Measurements from ENCODE around the gene RNF44. TPM values are rescaled to one million over a fixed set of nuclear protein-coding genes. Genes with fewer than 3 reads are reported as not detected.

Gene RNF44
- total RNA-seq, 1 donor from 2014 or later = 103 TPM

- TF ChIP-seq CTCF (IDR thresholded peaks at IDR 0.05; ENCODE audit: unreplicated experiment) = no peak
- Mint-ChIP-seq H3K36me3 (ENCODE audit: low read depth, unreplicated experiment) (peaks cover 28% of the 10 kb centered on the region), H3K4me3 (ENCODE audit: unreplicated experiment) (no peak overlapping the region), H3K27me3 (ENCODE audit: unreplicated experiment) (no peaks in the 10 kb centered on the region), H3K27ac (ENCODE audit: unreplicated experiment) (no peak overlapping the region), H3K9me3 (ENCODE audit: unreplicated experiment) (no peaks in the 10 kb centered on the region), H3K4me1 (ENCODE audit: unreplicated experiment) (no peaks in the 10 kb centered on the region)
- DNase-seq (ENCODE audit: low spot score) = no peak
Measured at GRCh38 chr5:176497852-176498251, 39.4 kb downstream of the RNF44 start.

GRCh38 chr5:176492431-176492830 is 44.8 kb downstream of the RNF44 start:
- H3K27ac Mint-ChIP-seq (ENCODE audit: unreplicated experiment) = no peak overlapping the region

GRCh38 chr5:176491901-176492300 is 45.3 kb downstream of the RNF44 start:
- H3K4me1 Mint-ChIP-seq (ENCODE audit: unreplicated experiment) = no peaks in the 10 kb centered on the region
- no peak overlapping the region for H3K4me3 Mint-ChIP-seq (ENCODE audit: unreplicated experiment)
- TF ChIP-seq CTCF (IDR thresholded peaks at IDR 0.05; ENCODE audit: unreplicated experiment) = no peak
- no peaks in the 10 kb centered on the region for H3K9me3 Mint-ChIP-seq (ENCODE audit: unreplicated experiment)
- H3K27me3 Mint-ChIP-seq (ENCODE audit: unreplicated experiment) = no peaks in the 10 kb centered on the region
- peaks cover 17% of the 10 kb centered on the region for H3K36me3 Mint-ChIP-seq (ENCODE audit: low read depth, unreplicated experiment)
- no peak overlapping the region for H3K27ac Mint-ChIP-seq (ENCODE audit: unreplicated experiment)
- DNase-seq (ENCODE audit: low spot score) = no peak

More at GRCh38 chr5:176492431-176492830, 44.8 kb downstream of the RNF44 start:
- no peak for TF ChIP-seq CTCF (IDR thresholded peaks at IDR 0.05; ENCODE audit: unreplicated experiment)
- Mint-ChIP-seq H3K4me3 (ENCODE audit: unreplicated experiment) (peak overlapping the region; percentile 13), H3K9me3 (ENCODE audit: unreplicated experiment) (no peaks in the 10 kb centered on the region), H3K27me3 (ENCODE audit: unreplicated experiment) (no peaks in the 10 kb centered on the region), H3K36me3 (ENCODE audit: low read depth, unreplicated experiment) (peaks cover 19% of the 10 kb centered on the region), H3K4me1 (ENCODE audit: unreplicated experiment) (no peaks in the 10 kb centered on the region)
- no peak for DNase-seq (ENCODE audit: low spot score)

- Mint-ChIP-seq H3K4me3 (ENCODE audit: unreplicated experiment) (no peak overlapping the region), H3K4me1 (ENCODE audit: unreplicated experiment) (no peaks in the 10 kb centered on the region), H3K27me3 (ENCODE audit: unreplicated experiment) (no peaks in the 10 kb centered on the region), H3K9me3 (ENCODE audit: unreplicated experiment) (no peaks in the 10 kb centered on the region), H3K36me3 (ENCODE audit: low read depth, unreplicated experiment) (peaks cover 17% of the 10 kb centered on the region), H3K27ac (ENCODE audit: unreplicated experiment) (no peak overlapping the region)
- DNase-seq (ENCODE audit: low spot score) = no peak
- no peak for TF ChIP-seq CTCF (IDR thresholded peaks at IDR 0.05; ENCODE audit: unreplicated experiment)
Measured at GRCh38 chr5:176491101-176491502, 46.1 kb downstream of the RNF44 start.

GRCh38 chr5:176490301-176490700 is 46.9 kb downstream of the RNF44 start:
- no peaks in the 10 kb centered on the region for H3K9me3 Mint-ChIP-seq (ENCODE audit: unreplicated experiment)
- H3K4me3 Mint-ChIP-seq (ENCODE audit: unreplicated experiment) = no peak overlapping the region
- peaks cover 17% of the 10 kb centered on the region for H3K36me3 Mint-ChIP-seq (ENCODE audit: low read depth, unreplicated experiment)
- no peaks in the 10 kb centered on the region for H3K27me3 Mint-ChIP-seq (ENCODE audit: unreplicated experiment)
- H3K4me1 Mint-ChIP-seq (ENCODE audit: unreplicated experiment) = no peaks in the 10 kb centered on the region
- H3K27ac Mint-ChIP-seq (ENCODE audit: unreplicated experiment) = no peak overlapping the region
- no peak for TF ChIP-seq CTCF (IDR thresholded peaks at IDR 0.05; ENCODE audit: unreplicated experiment)
- DNase-seq (ENCODE audit: low spot score) = no peak
